ENCODE data around the gene ARID3B. TPM values are rescaled to one million over a fixed set of nuclear protein-coding genes. Genes with fewer than 3 reads are reported as not detected.

The ARID3B gene
- total RNA-seq, 2 experiments from 2014 or later: 39.4 to 43.0 TPM

- Mint-ChIP-seq H3K9me3 (no peaks in the 10 kb centered on the region), H3K36me3 (no peaks in the 10 kb centered on the region), H3K27ac (peak overlapping the region; percentile 20), H3K27me3 (no peaks in the 10 kb centered on the region), H3K4me3 (no peak overlapping the region), H3K4me1 (peaks cover 1% of the 10 kb centered on the region)
- no peak for DNase-seq
- POLR2A ChIA-PET: no interaction called here
- ATAC-seq (ENCODE audit: low read depth): no peak
These were observed 64.2 kb downstream of the ARID3B start for GRCh38 chr15:74604983-74605794.

- Mint-ChIP-seq H3K4me3 (no peak overlapping the region), H3K27me3 (no peaks in the 10 kb centered on the region), H3K9me3 (no peaks in the 10 kb centered on the region), H3K27ac (peak overlapping the region; percentile 20), H3K4me1 (peaks cover 1% of the 10 kb centered on the region), H3K36me3 (no peaks in the 10 kb centered on the region)
- POLR2A ChIA-PET: interaction anchor here (0.6 kb wide), 1 partner anchor 83 kb away, joined by 4 read pairs; no protein-coding TSS in a partner anchor
- no peak for ATAC-seq (ENCODE audit: low read depth)
- no peak for DNase-seq
These were observed 64.8 kb downstream of the ARID3B start for GRCh38 chr15:74605795-74606150.

- Mint-ChIP-seq H3K4me1 (peaks cover 5% of the 10 kb centered on the region), H3K27ac (no peak overlapping the region), H3K36me3 (no peaks in the 10 kb centered on the region), H3K4me3 (no peak overlapping the region), H3K9me3 (no peaks in the 10 kb centered on the region), H3K27me3 (no peaks in the 10 kb centered on the region)
- POLR2A ChIA-PET: interaction anchor here (0.6 to 9.2 kb wide), 3 partner anchors 10 to 206 kb away, joined by 3 to 49 read pairs (median 3); no protein-coding TSS in a partner anchor
- no peak for ATAC-seq (ENCODE audit: low read depth)
- DNase-seq: no peak
These were observed 67.8 kb downstream of the ARID3B start for GRCh38 chr15:74608786-74609185.

GRCh38 chr15:74609938-74610301 is 68.9 kb downstream of the ARID3B start:
- H3K4me1 Mint-ChIP-seq: peaks cover 5% of the 10 kb centered on the region
- ATAC-seq (ENCODE audit: low read depth) (no peak), DNase-seq (no peak)
- no peaks in the 10 kb centered on the region for H3K9me3 Mint-ChIP-seq
- no peak overlapping the region for H3K4me3 Mint-ChIP-seq
- H3K27ac Mint-ChIP-seq: no peak overlapping the region
- H3K36me3 Mint-ChIP-seq: no peaks in the 10 kb centered on the region
- POLR2A ChIA-PET: interaction anchor here (0.6 to 9.2 kb wide), 2 partner anchors 11 to 316 kb away, joined by 4 to 49 read pairs; no protein-coding TSS in a partner anchor
- H3K27me3 Mint-ChIP-seq: no peaks in the 10 kb centered on the region

- H3K27ac Mint-ChIP-seq: no peak overlapping the region
- no peak for ATAC-seq (ENCODE audit: low read depth)
- DNase-seq: no peak
- POLR2A ChIA-PET: interaction anchor here (0.6 to 9.2 kb wide), 2 partner anchors 11 to 315 kb away, joined by 4 to 49 read pairs; no protein-coding TSS in a partner anchor
- H3K4me3 Mint-ChIP-seq: no peak overlapping the region
- no peaks in the 10 kb centered on the region for H3K36me3 Mint-ChIP-seq
- H3K27me3 Mint-ChIP-seq: no peaks in the 10 kb centered on the region
- H3K4me1 Mint-ChIP-seq: peaks cover 5% of the 10 kb centered on the region
- H3K9me3 Mint-ChIP-seq: no peaks in the 10 kb centered on the region
These were observed 69.4 kb downstream of the ARID3B start for GRCh38 chr15:74610302-74610951.

GRCh38 chr15:74611341-74611740 is 70.3 kb downstream of the ARID3B start:
- POLR2A ChIA-PET: interaction anchor here (9.2 kb wide), 1 partner anchor 12 kb away, joined by 49 read pairs; no protein-coding TSS in a partner anchor
- H3K27me3 Mint-ChIP-seq: no peaks in the 10 kb centered on the region
- H3K27ac Mint-ChIP-seq: no peak overlapping the region
- H3K4me3 Mint-ChIP-seq: no peak overlapping the region
- DNase-seq (no peak), ATAC-seq (ENCODE audit: low read depth) (no peak)
- peaks cover 4% of the 10 kb centered on the region for H3K4me1 Mint-ChIP-seq
- peaks cover under 1% of the 10 kb centered on the region for H3K36me3 Mint-ChIP-seq
- H3K9me3 Mint-ChIP-seq: no peaks in the 10 kb centered on the region

GRCh38 chr15:74611834-74612233 is 70.8 kb downstream of the ARID3B start:
- H3K36me3 Mint-ChIP-seq: peaks cover 3% of the 10 kb centered on the region
- no peaks in the 10 kb centered on the region for H3K27me3 Mint-ChIP-seq
- no peak overlapping the region for H3K27ac Mint-ChIP-seq
- H3K4me3 Mint-ChIP-seq: no peak overlapping the region
- POLR2A ChIA-PET: interaction anchor here (0.8 to 9.2 kb wide), 2 partner anchors 13 to 71 kb away, joined by 3 to 49 read pairs; partner anchors contain the start of gene ARID3B
- no peak for ATAC-seq (ENCODE audit: low read depth)
- H3K9me3 Mint-ChIP-seq: no peaks in the 10 kb centered on the region
- DNase-seq: no peak
- peaks cover 6% of the 10 kb centered on the region for H3K4me1 Mint-ChIP-seq

GRCh38 chr15:74612677-74613076 is 71.7 kb downstream of the ARID3B start:
- Mint-ChIP-seq H3K27me3 (no peaks in the 10 kb centered on the region), H3K4me3 (peak overlapping the region; percentile 17), H3K27ac (no peak overlapping the region), H3K9me3 (no peaks in the 10 kb centered on the region), H3K4me1 (peaks cover 14% of the 10 kb centered on the region), H3K36me3 (peaks cover 4% of the 10 kb centered on the region)
- no peak for DNase-seq
- POLR2A ChIA-PET: interaction anchor here (0.8 to 9.2 kb wide), 2 partner anchors 14 to 71 kb away, joined by 3 to 49 read pairs; partner anchors contain the start of gene ARID3B
- ATAC-seq (ENCODE audit: low read depth): no peak

- no peaks in the 10 kb centered on the region for H3K27me3 Mint-ChIP-seq
- ATAC-seq (ENCODE audit: low read depth) (no peak), DNase-seq (no peak)
- H3K36me3 Mint-ChIP-seq: peaks cover 4% of the 10 kb centered on the region
- peak overlapping the region; percentile 32 for H3K4me3 Mint-ChIP-seq
- peak overlapping the region; percentile 15 for H3K27ac Mint-ChIP-seq
- H3K9me3 Mint-ChIP-seq: no peaks in the 10 kb centered on the region
- peaks cover 20% of the 10 kb centered on the region for H3K4me1 Mint-ChIP-seq
- POLR2A ChIA-PET: interaction anchor here (9.2 kb wide), 1 partner anchor 14 kb away, joined by 49 read pairs; no protein-coding TSS in a partner anchor
These were observed 72.3 kb downstream of the ARID3B start for GRCh38 chr15:74613089-74613952.

GRCh38 chr15:74613953-74614743 is 73.1 kb downstream of the ARID3B start:
- POLR2A ChIA-PET: interaction anchor here (0.7 to 9.2 kb wide), 14 partner anchors 11 to 240 kb away, joined by 3 to 49 read pairs (median 8); partner anchors contain the start of genes ARID3B, CSK, CYP1A1 and UBL7
- Mint-ChIP-seq H3K36me3 (peaks cover 4% of the 10 kb centered on the region), H3K4me3 (peak overlapping the region; percentile 96), H3K4me1 (peaks cover 23% of the 10 kb centered on the region), H3K27ac (peak overlapping the region; percentile 45), H3K9me3 (no peaks in the 10 kb centered on the region), H3K27me3 (no peaks in the 10 kb centered on the region)
- no peak for ATAC-seq (ENCODE audit: low read depth)
- no peak for DNase-seq

GRCh38 chr15:74614744-74615507 is 73.9 kb downstream of the ARID3B start:
- Mint-ChIP-seq H3K27me3 (no peaks in the 10 kb centered on the region), H3K9me3 (no peaks in the 10 kb centered on the region)
- POLR2A ChIA-PET: interaction anchor here (0.6 to 9.2 kb wide), 18 partner anchors 10 to 323 kb away, joined by 3 to 49 read pairs (median 4); partner anchors contain the start of genes ARID3B, COX5A, CSK and CYP1A1

More at GRCh38 chr15:74614744-74615507, 73.9 kb downstream of the ARID3B start:
- peaks cover 6% of the 10 kb centered on the region for H3K36me3 Mint-ChIP-seq
- ATAC-seq (ENCODE audit: low read depth) (peak; percentile 43), DNase-seq (peak; percentile 97)
- peaks cover 23% of the 10 kb centered on the region for H3K4me1 Mint-ChIP-seq
- H3K27ac Mint-ChIP-seq: peak overlapping the region; percentile 95
- peak overlapping the region; percentile 96 for H3K4me3 Mint-ChIP-seq
